Testis (tissue), 3 donors: ENCODE results near the gene UNC93B1. TPM values are rescaled to one million over a fixed set of nuclear protein-coding genes. Genes with fewer than 3 reads are reported as not detected.

ENCODE experiments used
- DNase-seq: peaks from one replicate; pipeline ENCODE4 v3.0.0-alpha.2; 2019
- H3K27ac ChIP-seq, 2 donors: fragments of 200-600 bp; sonication (generic); one replicate each; pipeline ENCODE4 v1.5.1; 2019
- H3K27me3 ChIP-seq: fragments of 200-600 bp; sonication (generic); one replicate; pipeline ENCODE4 v1.5.1; 2019
- H3K36me3 ChIP-seq: fragments of 200-600 bp; sonication (generic); one replicate; pipeline ENCODE4 v1.5.1; 2017; ENCODE audit warnings: low read depth; ENCODE audit errors: missing control alignments
- H3K4me1 ChIP-seq: fragments of 200-600 bp; sonication (generic); one replicate; pipeline ENCODE4 v1.5.1; 2019
- H3K4me3 ChIP-seq, 2 donors: fragments of 200-600 bp; sonication (generic); one replicate each; pipeline ENCODE4 v1.5.1; 2017 to 2019
- H3K9me3 ChIP-seq: fragments of 200-600 bp; sonication (generic); one replicate; pipeline ENCODE4 v1.5.1; 2017
- CTCF ChIP-seq, 3 experiments: fragments of 450-650 bp in 2 of 3; fragments of 200-600 bp in 1 of 3; sonication (generic) in 1 of 3; IDR thresholded peaks; one replicate each; pipeline ENCODE4 v1.5.1; 2016 to 2019; ENCODE audit warnings: antibody characterized with exemption in 3 of 3, mild to moderate bottlenecking in 2 of 3, moderate library complexity in 1 of 3
- POLR2A ChIP-seq: fragments of 450-650 bp; IDR thresholded peaks from one replicate; pipeline ENCODE4 v1.6.1; 2017; ENCODE audit warnings: antibody characterized with exemption, mild to moderate bottlenecking, moderate library complexity
- WGBS, 2 donors: methylation state at CpG; one replicate each; pipeline ENCODE4 v1.1.5; 2018; 5-methylcytosine and 5-hydroxymethylcytosine counted together
- intact Hi-C: fragments of 100-400 bp; cut with DNase I; formaldehyde crosslinking; loops from one replicate; pipeline ENCODE4 v1.15.1; 2023; ENCODE audit warnings: low total_unique reads
- polyA plus RNA-seq: library from polyadenylated mRNA; stranded (reverse); fragments of 350-450 nt; fragmentation: Illumina TruSeq; extraction: RNeasy Lipid Tissue Mini Kit (QIAGEN cat#74804); gene quantifications from one replicate; pipeline ENCODE4 v1.2.3, GENCODE V29; 2014; ENCODE audit warnings: low read depth, low replicate concordance; ENCODE audit not compliant: insufficient read depth
- total RNA-seq, 2 donors: library from RNA; depleted of rRNA; stranded (reverse); fragments of >200 nt; gene quantifications; one replicate each; pipeline ENCODE4 v1.2.3, GENCODE V29; 2016

Gene UNC93B1
- total and polyA plus RNA-seq, 3 donors from 2014 or later: 5.3 to 12.3 (median 7.9) TPM

- WGBS, 2 donors: 92 to 95% methylated on average over 32 to 37 of the region's 37 CpGs
- no peak for DNase-seq
- intact Hi-C loops: no loop called here
- no peak overlapping the region for H3K27ac ChIP-seq
- no peak overlapping the region for H3K4me3 ChIP-seq
- no peaks in the 10 kb centered on the region for H3K9me3 ChIP-seq
- H3K27me3 ChIP-seq: no peaks in the 10 kb centered on the region
- no peaks in the 10 kb centered on the region for H3K4me1 ChIP-seq
- TF ChIP-seq CTCF (IDR thresholded peaks at IDR 0.05): no peak
- TF ChIP-seq POLR2A: no peak
- H3K36me3 ChIP-seq: no peaks in the 10 kb centered on the region
Observed at GRCh38 chr11:68047437-68048290, 43.8 kb upstream of the UNC93B1 start.

GRCh38 chr11:68044898-68045351 lies 41.0 kb upstream of the UNC93B1 start:
- H3K27me3 ChIP-seq: no peaks in the 10 kb centered on the region
- 92 to 100% methylated on average over 6 to 18 of the region's 18 CpGs for WGBS, 2 donors
- intact Hi-C loops: no loop called here
- DNase-seq: no peak
- H3K9me3 ChIP-seq: no peaks in the 10 kb centered on the region
- H3K4me1 ChIP-seq: peaks cover 3% of the 10 kb centered on the region
- no peak overlapping the region for H3K4me3 ChIP-seq
- H3K36me3 ChIP-seq: no peaks in the 10 kb centered on the region
- no peak for TF ChIP-seq POLR2A
- TF ChIP-seq CTCF (IDR thresholded peaks at IDR 0.05): no peak
- no peak overlapping the region for H3K27ac ChIP-seq

GRCh38 chr11:68044145-68044813 lies 40.4 kb upstream of the UNC93B1 start:
- Histone ChIP-seq H3K27ac (no peak overlapping the region), H3K4me1 (peaks cover 9% of the 10 kb centered on the region), H3K36me3 (no peaks in the 10 kb centered on the region), H3K4me3 (no peak overlapping the region), H3K9me3 (no peaks in the 10 kb centered on the region), H3K27me3 (no peaks in the 10 kb centered on the region)
- WGBS, 2 donors: 82 to 89% methylated on average over 11 to 24 of the region's 24 CpGs
- DNase-seq: no peak
- TF ChIP-seq POLR2A (no peak), CTCF (IDR thresholded peaks at IDR 0.05) (no peak)
- intact Hi-C loops: no loop called here

- intact Hi-C loops: no loop called here
- peaks cover 12% of the 10 kb centered on the region for H3K4me1 ChIP-seq
- no peaks in the 10 kb centered on the region for H3K27me3 ChIP-seq
- H3K27ac ChIP-seq: no peak overlapping the region
- no peaks in the 10 kb centered on the region for H3K36me3 ChIP-seq
- no peak for TF ChIP-seq POLR2A
- no peak for TF ChIP-seq CTCF (IDR thresholded peaks at IDR 0.05)
- WGBS, 2 donors: 76 to 88% methylated on average over 25 to 36 of the region's 36 CpGs
- DNase-seq: no peak
- H3K4me3 ChIP-seq: no peak overlapping the region
- H3K9me3 ChIP-seq: no peaks in the 10 kb centered on the region
Observed at GRCh38 chr11:68043349-68044144, 39.6 kb upstream of the UNC93B1 start.
